KOPT-K1 (cell line): Measurements from ENCODE around the gene ARID3A.
A peak's percentile ranks its signal among the peaks of the same experiment; 100 is the strongest.
"Not testable (repeated sequence)": the region's sequence is repeated elsewhere in the genome, so short reads cannot be mapped to it uniquely, and the experiment has no call there.

Experiments
- H3K27ac ChIP-seq: fragments of 200-600 bp; sonication (generic); 2 replicates; pipeline ENCODE4 v1.5.1; 2016; ENCODE audit warnings: antibody characterized with exemption, mild to moderate bottlenecking, low read depth, low read length; ENCODE audit not compliant: poor library complexity, severe bottlenecking
- H3K36me3 ChIP-seq: fragments of 200-600 bp; sonication (generic); 2 replicates; pipeline ENCODE4 v1.5.1; 2017; ENCODE audit warnings: antibody characterized with exemption, mild to moderate bottlenecking, low read length, moderate library complexity; ENCODE audit not compliant: insufficient read depth
- H3K9me3 ChIP-seq: fragments of 200-600 bp; sonication (generic); 2 replicates; pipeline ENCODE4 v1.5.1; 2017; ENCODE audit warnings: antibody characterized with exemption, low read length, mild to moderate bottlenecking; ENCODE audit not compliant: insufficient read depth, poor library complexity, severe bottlenecking

Gene ARID3A, protein sequence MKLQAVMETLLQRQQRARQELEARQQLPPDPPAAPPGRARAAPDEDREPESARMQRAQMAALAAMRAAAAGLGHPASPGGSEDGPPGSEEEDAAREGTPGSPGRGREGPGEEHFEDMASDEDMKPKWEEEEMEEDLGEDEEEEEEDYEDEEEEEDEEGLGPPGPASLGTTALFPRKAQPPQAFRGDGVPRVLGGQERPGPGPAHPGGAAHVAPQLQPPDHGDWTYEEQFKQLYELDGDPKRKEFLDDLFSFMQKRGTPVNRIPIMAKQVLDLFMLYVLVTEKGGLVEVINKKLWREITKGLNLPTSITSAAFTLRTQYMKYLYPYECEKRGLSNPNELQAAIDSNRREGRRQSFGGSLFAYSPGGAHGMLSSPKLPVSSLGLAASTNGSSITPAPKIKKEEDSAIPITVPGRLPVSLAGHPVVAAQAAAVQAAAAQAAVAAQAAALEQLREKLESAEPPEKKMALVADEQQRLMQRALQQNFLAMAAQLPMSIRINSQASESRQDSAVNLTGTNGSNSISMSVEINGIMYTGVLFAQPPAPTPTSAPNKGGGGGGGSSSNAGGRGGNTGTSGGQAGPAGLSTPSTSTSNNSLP

DNA sequence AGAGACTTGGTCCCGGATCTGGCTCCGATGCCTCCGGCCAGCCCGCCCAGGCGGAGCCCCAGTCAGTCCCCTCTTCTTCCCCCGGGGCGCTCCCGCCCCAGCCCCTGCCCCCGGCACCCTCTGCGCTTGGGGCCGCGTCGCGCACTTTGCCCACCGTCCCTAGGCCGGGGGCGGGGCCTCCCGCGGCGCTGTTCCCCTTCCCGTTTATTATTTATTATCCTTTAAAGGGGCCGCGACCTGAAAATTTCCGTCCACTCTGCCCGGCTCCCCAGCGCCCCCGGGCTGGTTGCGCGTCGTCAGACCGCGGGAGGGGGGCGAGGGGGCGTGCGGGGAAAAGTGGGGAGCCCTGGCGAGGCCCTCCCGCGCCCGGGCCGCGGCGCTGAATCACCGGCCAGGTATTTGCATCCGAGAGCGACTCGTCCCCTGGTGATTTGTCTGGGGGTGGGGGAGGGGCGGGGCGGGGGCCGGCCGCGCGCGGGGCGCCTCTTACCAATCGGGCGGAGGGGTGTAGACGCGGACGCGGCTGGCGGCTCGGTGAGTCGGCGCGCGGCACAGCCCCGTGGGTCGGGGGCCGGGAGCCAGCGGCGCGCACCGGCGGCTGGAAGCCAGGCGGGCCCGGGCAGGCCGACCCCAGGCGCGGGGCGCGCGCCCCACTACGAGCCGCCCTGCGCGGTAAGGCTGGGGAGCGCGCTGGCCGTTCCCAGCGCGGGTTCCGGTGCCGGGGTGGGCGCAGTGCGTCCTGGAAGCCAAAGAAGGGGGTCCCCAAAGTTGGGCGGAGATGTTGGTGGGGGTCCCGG, at the start of gene ARID3A:
ARID3A (plus strand) TSS at position 510 of the 797 bp plus-strand sequence. CDS start 3,494 bp downstream, outside the sequence.
- H3K27ac ChIP-seq = peak within 1 kb of the TSS; percentile 77
- H3K9me3 ChIP-seq = no peaks in the 10 kb centered on the region
- peaks cover 4% of the 10 kb centered on the region; the same call in 1 of the 2 replicates for H3K36me3 ChIP-seq

GRCh38 chr19:876089-876488, 49.7 kb upstream of the ARID3A start:
- H3K27ac ChIP-seq = no peak overlapping the region
- no peaks in the 10 kb centered on the region for H3K9me3 ChIP-seq
- peaks cover 36% of the 10 kb centered on the region; the same call in 1 of the 2 replicates for H3K36me3 ChIP-seq

DNA sequence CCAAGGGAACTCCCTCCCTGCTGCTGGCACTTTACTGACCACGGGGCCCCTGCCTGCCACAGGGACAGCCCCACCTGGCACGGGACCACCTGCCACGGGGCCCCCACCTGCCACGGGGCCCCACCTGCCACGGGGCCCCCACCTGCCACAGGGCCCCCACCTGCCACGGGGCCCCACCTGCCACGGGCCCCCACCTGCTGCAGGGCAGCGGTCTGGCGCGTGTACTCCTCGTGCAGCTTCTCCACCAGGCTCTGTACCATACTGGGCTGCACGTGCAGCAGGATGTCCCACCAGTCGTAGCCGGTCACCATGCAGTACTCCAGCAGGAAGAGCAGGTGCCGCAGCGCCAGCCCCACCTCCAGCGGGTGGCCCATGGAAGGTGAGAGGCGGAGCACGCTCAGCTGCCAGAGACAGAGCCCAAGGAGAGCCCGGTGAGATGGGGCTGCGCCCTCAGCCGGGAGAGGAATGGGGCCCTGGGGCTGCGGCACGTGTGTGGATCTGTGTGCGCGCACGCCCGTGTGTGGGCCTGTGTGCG, 49.0 kb upstream of the ARID3A start:
- H3K27ac ChIP-seq = no peak overlapping the region
- H3K36me3 ChIP-seq = peaks cover 39% of the 10 kb centered on the region; the same call in 1 of the 2 replicates
- H3K9me3 ChIP-seq = no peaks in the 10 kb centered on the region

DNA sequence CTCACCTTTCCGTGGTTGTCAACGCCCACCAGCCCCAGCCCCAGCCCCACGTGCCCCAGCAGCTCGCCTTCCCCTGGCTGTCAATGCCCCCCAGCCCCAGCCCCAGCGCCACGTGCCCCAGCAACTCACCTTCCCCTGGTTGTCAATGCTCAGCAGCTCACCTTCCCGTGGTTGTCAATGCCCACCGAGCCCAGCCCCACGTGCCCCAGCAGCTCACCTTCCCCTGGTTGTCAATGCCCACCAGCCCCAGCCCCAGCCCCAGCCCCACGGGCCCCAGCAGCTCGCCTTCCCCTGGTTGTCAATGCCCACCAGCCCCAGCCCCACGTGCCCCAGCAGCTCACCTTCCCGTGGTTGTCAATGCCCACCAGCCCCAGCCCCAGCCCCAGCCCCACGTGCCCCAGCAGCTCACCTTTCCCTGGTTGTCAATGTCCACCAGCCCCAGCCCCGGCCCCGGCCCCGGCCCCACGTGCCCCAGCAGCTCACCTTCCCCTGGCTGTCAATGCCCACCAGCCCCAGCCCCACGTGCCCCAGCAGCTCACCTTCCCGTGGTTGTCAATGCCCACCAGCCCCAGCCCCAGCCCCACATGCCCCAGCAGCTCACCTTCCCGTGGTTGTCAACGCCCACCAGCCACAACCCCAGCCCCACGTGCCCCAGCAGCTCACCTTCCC, 47.7 kb upstream of the ARID3A start:
- H3K36me3 ChIP-seq = peaks cover 51% of the 10 kb centered on the region; the same call in 1 of the 2 replicates
- H3K9me3 ChIP-seq, H3K27ac ChIP-seq: not testable (repeated sequence)

GRCh38 chr19:878751-879561, 46.9 kb upstream of the ARID3A start:
- H3K36me3 ChIP-seq = peaks cover 53% of the 10 kb centered on the region; the same call in 1 of the 2 replicates
- H3K27ac ChIP-seq, H3K9me3 ChIP-seq: not testable (repeated sequence)

GRCh38 chr19:879711-880438, 46.0 kb upstream of the ARID3A start:
- Histone ChIP-seq H3K9me3 (no peaks in the 10 kb centered on the region), H3K27ac (no peak overlapping the region), H3K36me3 (peaks cover 49% of the 10 kb centered on the region; the same call in 1 of the 2 replicates)

- Histone ChIP-seq H3K9me3 (no peaks in the 10 kb centered on the region), H3K27ac (no peak overlapping the region), H3K36me3 (peaks cover 53% of the 10 kb centered on the region; the same call in 1 of the 2 replicates)
These were observed 44.3 kb upstream of the ARID3A start for GRCh38 chr19:881385-882071.

DNA sequence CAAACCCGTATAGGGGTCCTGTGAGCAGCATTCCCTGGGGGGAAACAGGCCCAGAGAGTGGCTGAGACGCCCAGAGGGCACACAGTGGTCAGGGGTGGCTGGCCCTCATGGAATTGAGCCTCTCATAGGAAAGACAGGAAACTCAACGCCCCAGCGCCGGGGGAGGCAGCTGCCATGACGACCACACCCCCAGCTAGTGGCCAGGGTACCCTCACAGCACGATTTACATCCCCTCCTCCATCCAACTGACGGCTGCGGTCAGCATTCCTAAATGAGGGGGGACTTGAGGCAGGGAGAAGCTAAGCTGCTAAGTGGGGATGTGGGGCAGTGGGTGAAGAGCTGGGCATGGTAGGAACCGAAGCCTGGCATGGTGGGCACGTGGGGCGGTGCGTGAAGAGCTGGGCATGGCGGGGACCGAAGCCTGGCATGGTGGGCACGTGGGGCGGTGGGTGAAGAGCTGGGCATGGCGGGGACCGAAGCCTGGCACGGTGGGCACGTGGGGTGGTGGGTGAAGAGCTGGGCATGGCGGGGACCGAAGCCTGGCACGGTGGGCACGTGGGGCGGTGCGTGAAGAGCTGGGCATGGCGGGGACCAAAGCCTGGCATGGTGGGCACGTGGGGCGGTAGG, 42.9 kb upstream of the ARID3A start:
- peaks cover 64% of the 10 kb centered on the region for H3K36me3 ChIP-seq
- no peak overlapping the region for H3K27ac ChIP-seq
- H3K9me3 ChIP-seq = no peaks in the 10 kb centered on the region

- Histone ChIP-seq H3K9me3 (no peaks in the 10 kb centered on the region), H3K27ac (no peak overlapping the region), H3K36me3 (peaks cover 69% of the 10 kb centered on the region)
These were observed 42.1 kb upstream of the ARID3A start for GRCh38 chr19:883661-884211.

DNA sequence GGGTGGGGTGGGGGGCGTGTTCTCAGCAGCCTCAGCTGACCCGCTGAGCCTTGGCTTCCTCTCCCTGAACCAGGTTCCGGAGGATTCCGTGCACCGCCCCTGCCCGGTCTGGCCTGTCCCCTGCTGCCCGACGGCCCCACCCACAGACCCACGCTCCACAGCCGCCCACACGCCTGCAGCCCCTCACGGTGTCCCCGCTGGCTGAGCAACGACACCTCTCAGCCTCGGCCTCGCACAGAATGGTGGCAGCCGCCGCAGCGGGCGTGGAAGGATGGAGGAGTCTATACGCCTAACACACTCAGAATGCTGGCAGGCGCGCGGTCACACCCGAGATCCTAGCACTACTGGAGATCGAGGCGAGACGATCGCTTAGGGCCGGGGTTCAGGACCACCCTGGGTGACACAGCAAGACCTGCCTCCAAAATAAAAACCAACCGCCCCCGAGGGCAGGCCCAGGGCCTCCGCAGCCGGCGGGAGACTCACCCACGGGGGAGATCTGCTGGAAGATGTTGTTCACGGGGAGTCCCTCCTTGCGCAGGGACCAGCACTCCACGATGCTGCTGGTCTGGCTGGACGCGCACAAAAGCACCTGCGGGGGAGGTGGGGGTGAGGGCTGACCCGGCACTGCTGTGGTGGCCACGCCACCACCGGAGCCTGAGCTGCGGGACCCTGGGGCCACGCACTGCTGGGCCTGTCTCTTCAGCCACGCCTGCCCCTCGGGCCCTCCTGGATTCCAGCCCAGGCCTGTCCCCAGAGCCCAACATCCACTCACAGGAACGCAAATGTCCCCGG, 41.2 kb upstream of the ARID3A start:
- Histone ChIP-seq H3K27ac (no peak overlapping the region), H3K36me3 (peaks cover 77% of the 10 kb centered on the region), H3K9me3 (no peaks in the 10 kb centered on the region)

- H3K36me3 ChIP-seq = peaks cover 83% of the 10 kb centered on the region
- no peak overlapping the region for H3K27ac ChIP-seq
- no peaks in the 10 kb centered on the region for H3K9me3 ChIP-seq
These were observed 40.2 kb upstream of the ARID3A start for GRCh38 chr19:885536-886224.
